ENCODE measurements around the gene KIF6.
A peak's percentile ranks its signal among the peaks of the same experiment; 100 is the strongest.

- TF ChIP-seq CTCF (IDR thresholded peaks at IDR 0.05), result peak; percentile 68 to 87 (median 84)
- TF ChIP-seq POLR2A (IDR thresholded peaks at IDR 0.05; ENCODE audit: low read depth), result no peak
- TF ChIP-seq POLR2AphosphoS5 (IDR thresholded peaks at IDR 0.05), result no peak
These were observed 422.4 kb downstream of the KIF6 start for GRCh38 chr6:39302669-39303424.

All from esophagus muscularis mucosa (tissue), 3 donors.